ENCODE measurements around the gene C19orf18.
"Not testable (repeated sequence)": the region's sequence is repeated elsewhere in the genome, so short reads cannot be mapped to it uniquely, and the experiment has no call there.

The C19orf18 gene

DNA sequence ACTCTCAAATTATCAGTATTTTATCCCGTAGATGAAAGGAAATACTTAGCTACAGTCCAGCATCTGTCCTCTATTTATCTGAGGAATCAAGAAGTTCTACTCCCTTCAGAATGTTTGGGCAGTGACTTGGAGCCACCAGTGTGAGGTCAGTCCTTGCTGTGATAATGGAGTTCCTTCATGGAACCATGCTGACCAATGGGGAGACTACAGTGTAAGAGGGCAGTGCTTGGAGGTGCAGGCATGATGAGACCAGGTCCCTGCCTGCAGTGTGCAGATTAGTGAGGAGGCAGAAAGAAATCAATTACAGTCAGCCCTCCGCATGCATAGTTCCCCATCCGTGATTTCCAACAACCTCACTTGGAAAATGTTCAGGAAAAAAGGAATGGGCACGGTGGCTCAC, at the start of gene C19orf18:
C19orf18 (minus strand) TSS at position 101 of the 400 bp plus-strand sequence. CDS start 102 bp downstream, outside the sequence.
- no peak within 1 kb of the TSS for H3K4me3 Mint-ChIP-seq
- H3K9me3 Mint-ChIP-seq = peaks cover 82% of the 10 kb centered on the region

DNA sequence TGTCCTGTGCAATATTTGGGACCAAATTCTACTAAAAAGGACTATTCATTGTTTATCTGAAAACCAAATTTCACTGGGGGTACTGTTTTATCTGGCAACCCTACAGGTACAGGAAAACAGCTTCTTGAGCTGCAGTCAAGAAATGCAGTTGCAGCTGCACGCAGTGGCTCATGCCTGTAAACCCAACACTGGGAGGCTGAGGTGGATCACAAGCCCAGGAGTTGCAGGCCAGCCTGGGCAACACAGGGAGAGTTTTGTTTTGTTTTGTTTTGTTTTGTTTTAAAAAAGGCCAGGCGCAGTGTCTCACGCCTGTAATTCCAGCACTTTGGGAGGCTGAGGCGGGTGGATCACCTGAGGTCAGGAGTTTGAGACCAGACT, 47.9 kb upstream of the C19orf18 start:
- peaks cover 51% of the 10 kb centered on the region for H3K9me3 Mint-ChIP-seq
- H3K4me1 Mint-ChIP-seq (ENCODE audit: low read depth) = no peaks in the 10 kb centered on the region
- peaks cover 1% of the 10 kb centered on the region for H3K36me3 Mint-ChIP-seq (ENCODE audit: low read depth)
- H3K4me3 Mint-ChIP-seq = no peak overlapping the region
- no peaks in the 10 kb centered on the region for H3K27me3 Mint-ChIP-seq (ENCODE audit: low read depth)
- no peak overlapping the region for H3K27ac Mint-ChIP-seq

More for the DNA sequence above, at the start of gene C19orf18:
- no peak within 1 kb of the TSS for H3K27ac Mint-ChIP-seq
- no peaks in the 10 kb centered on the region for H3K27me3 Mint-ChIP-seq (ENCODE audit: low read depth)
- no peaks in the 10 kb centered on the region for H3K4me1 Mint-ChIP-seq (ENCODE audit: low read depth)
- peaks cover 15% of the 10 kb centered on the region for H3K36me3 Mint-ChIP-seq (ENCODE audit: low read depth)

DNA sequence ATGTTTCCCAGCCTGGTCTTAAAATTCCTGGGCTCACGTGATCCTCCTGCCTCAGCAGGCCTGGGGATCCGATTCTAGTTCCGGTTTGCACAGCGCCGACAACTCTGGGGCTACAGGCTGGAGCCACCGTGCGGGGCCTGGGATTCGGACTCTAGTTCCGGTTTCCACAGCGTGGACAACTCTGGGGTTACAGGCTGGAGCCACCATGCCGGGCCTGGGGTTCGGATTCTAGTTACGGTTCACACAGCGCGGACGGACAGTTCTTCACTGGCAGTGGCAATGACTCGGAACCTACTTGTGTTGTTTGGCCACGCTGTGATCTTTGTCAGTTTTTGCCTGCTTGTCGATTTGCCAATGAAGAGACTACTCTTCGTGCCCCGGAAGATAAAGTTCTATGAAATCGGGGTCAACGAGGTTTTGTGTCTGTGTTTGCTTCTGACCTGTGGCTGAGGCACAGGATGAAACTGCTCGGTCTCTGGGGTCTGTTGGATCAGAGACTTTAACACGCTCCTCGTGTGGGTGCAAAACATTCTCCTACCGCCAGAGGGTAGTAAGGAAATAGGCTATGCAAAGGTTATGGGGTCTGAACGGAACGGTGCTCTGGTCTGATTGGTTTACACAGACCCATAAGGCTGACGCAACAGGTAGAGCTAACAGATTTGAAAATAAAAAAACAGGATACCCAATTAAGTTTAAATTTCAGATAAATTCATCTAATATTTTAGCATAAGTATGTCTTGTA, 47.4 kb upstream of the C19orf18 start:
- Mint-ChIP-seq H3K27me3 (ENCODE audit: low read depth) (no peaks in the 10 kb centered on the region), H3K4me3 (no peak overlapping the region), H3K27ac (no peak overlapping the region), H3K9me3 (peaks cover 50% of the 10 kb centered on the region), H3K36me3 (ENCODE audit: low read depth) (peaks cover 1% of the 10 kb centered on the region), H3K4me1 (ENCODE audit: low read depth) (no peaks in the 10 kb centered on the region)

DNA sequence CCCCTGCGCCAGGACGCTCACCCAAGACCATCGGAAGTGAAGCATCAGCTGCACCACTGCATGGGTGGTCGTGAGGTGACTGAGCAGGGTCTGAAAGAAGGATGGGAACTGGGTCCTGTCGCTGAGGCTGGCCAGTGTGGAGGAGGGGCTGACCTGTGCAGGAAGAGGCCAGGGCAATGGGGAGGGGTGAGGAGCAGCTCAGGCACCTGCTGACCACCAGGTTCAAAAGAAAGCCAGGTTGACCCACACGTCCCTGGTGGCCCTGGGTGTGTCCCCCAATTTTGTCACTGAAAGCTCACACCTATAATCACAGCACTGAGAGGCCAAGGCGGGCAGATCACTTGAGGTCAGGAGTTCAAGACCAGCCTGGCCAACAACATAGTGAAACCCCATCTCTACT, 45.8 kb upstream of the C19orf18 start:
- H3K27ac Mint-ChIP-seq = no peak overlapping the region
- H3K27me3 Mint-ChIP-seq (ENCODE audit: low read depth) = no peaks in the 10 kb centered on the region
- no peaks in the 10 kb centered on the region for H3K4me1 Mint-ChIP-seq (ENCODE audit: low read depth)
- H3K9me3 Mint-ChIP-seq = peaks cover 50% of the 10 kb centered on the region
- H3K4me3 Mint-ChIP-seq = no peak overlapping the region
- peaks cover 1% of the 10 kb centered on the region for H3K36me3 Mint-ChIP-seq (ENCODE audit: low read depth)

DNA sequence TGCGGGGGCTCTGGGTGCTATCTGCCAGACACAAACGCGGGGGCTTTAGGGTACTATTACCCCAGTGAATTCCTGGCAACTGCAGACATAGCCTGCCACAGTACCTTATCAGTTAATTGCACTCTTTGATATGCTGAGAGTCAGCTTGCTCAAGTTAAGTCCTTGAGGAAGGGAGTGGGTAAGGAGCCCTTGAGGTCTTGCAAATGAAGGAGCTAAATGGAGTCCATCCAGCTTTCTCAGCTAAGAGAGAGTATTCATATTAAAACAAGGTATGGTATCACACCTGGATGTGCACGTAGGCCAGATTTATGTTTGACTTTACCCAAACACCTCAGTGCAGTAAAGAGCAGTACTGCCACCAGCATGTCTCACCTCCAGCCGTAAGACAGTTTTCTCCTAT, 39.8 kb upstream of the C19orf18 start:
- H3K4me1 Mint-ChIP-seq (ENCODE audit: low read depth) = peaks cover 2% of the 10 kb centered on the region
- H3K27me3 Mint-ChIP-seq (ENCODE audit: low read depth) = no peaks in the 10 kb centered on the region
- peaks cover 58% of the 10 kb centered on the region for H3K9me3 Mint-ChIP-seq
- no peak overlapping the region for H3K4me3 Mint-ChIP-seq
- peaks cover 6% of the 10 kb centered on the region for H3K36me3 Mint-ChIP-seq (ENCODE audit: low read depth)
- H3K27ac Mint-ChIP-seq = no peak overlapping the region

DNA sequence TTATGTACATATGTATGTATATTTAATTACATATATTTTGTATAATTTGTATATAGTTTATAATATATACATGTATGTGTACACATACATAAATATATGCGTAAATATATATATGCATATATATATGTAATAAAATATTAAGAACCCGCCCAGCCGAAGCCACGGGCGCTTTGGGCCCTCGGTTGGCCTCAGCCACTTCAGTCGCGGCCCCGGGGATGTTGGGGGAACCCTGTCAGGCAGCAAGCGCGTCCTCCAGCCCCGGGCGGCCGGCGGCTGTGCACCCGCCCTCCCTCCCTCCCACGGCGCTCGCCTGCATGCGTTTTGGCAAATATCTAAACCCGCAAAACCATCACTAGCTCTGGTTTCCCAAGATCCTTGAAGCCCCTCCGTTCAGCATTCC, 36.2 kb upstream of the C19orf18 start:
- Mint-ChIP-seq H3K4me3 (peak overlapping the region; percentile 63), H3K4me1 (ENCODE audit: low read depth) (peaks cover 4% of the 10 kb centered on the region), H3K36me3 (ENCODE audit: low read depth) (peaks cover 21% of the 10 kb centered on the region), H3K27me3 (ENCODE audit: low read depth) (no peaks in the 10 kb centered on the region), H3K27ac (no peak overlapping the region), H3K9me3 (peaks cover 72% of the 10 kb centered on the region)

DNA sequence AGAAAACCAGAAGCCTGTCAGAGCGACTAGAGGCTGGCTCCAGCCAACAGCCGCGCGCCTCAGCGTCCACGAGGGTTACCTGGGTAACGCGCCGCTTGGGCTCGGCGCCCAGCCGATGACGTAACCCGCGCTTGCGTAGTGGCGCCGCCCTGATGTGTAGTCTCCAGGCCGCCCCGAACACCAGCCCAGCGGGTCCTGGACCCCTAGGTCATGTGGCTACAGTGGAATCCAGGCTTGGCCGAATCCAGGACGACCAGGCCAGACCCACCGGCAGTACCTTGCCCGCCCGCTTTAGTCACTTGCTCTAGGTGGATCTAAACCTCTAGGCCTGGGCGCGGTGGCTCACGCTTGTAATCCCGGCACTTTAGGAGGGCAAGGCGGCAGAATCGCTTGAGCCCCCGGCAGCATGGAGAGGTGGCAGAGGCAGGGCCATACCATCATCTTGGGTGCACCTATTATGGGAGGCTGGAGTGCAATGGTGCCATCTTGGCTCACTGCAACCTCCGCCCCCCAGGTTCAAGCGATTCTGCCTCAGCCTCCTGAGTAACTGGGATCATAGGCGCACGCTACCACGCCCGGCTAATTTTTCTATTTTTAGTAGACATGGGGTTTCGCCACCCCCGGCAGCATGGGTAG, 35.5 kb upstream of the C19orf18 start:
- H3K4me1 Mint-ChIP-seq (ENCODE audit: low read depth) = peaks cover 4% of the 10 kb centered on the region
- H3K9me3 Mint-ChIP-seq = peaks cover 72% of the 10 kb centered on the region
- peak overlapping the region; percentile 63 for H3K4me3 Mint-ChIP-seq
- peaks cover 28% of the 10 kb centered on the region for H3K36me3 Mint-ChIP-seq (ENCODE audit: low read depth)
- no peaks in the 10 kb centered on the region for H3K27me3 Mint-ChIP-seq (ENCODE audit: low read depth)
- peak overlapping the region; percentile 31 for H3K27ac Mint-ChIP-seq

DNA sequence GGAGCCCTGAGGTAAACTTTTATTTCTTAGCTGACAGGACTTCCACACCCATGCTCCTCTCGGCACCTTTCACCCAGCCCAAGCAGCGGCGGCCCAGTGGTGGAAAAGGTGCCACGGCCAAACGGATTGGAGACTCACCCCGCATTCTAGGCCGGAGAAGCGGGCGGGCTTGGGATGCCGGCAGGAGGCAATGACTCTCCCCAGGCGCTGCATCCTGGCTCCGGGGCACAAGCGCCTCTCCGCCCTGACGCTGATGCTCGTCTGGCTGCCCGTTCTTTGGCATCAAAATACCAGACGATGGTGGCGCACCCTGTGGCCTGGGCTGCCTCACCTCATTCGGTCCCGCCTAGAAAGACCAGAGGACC, 34.9 kb upstream of the C19orf18 start:
- peaks cover 6% of the 10 kb centered on the region for H3K4me1 Mint-ChIP-seq (ENCODE audit: low read depth)
- H3K4me3 Mint-ChIP-seq = peak overlapping the region; percentile 63
- H3K27me3 Mint-ChIP-seq (ENCODE audit: low read depth) = no peaks in the 10 kb centered on the region
- peaks cover 74% of the 10 kb centered on the region for H3K9me3 Mint-ChIP-seq
- H3K27ac Mint-ChIP-seq = peak overlapping the region; percentile 6
- H3K36me3 Mint-ChIP-seq (ENCODE audit: low read depth) = peaks cover 33% of the 10 kb centered on the region

DNA sequence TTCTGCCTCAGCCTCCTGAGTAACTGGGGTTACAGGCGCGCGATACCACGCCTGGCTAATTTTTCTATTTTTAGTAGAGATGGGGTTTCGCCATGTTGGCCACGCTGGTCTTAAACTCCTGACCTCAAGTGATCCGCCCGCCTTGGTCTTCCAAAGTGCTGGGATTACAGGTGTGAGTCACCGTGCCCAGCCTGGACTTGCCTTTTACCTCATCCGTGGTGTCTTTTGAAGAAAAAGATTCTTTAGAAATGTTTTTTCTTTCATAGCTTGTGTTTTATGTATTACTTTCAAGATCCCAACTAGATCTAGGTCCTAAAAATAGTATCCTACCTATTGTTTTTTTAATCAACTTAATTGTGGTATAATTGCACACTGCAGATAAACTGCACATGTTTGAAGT, 34.5 kb upstream of the C19orf18 start:
- H3K9me3 Mint-ChIP-seq = peaks cover 74% of the 10 kb centered on the region
- H3K4me1 Mint-ChIP-seq (ENCODE audit: low read depth); H3K27me3 Mint-ChIP-seq (ENCODE audit: low read depth): not testable (repeated sequence)
- H3K27ac Mint-ChIP-seq = peak overlapping the region; percentile 6
- H3K36me3 Mint-ChIP-seq (ENCODE audit: low read depth) = peaks cover 37% of the 10 kb centered on the region
- peak overlapping the region; percentile 63 for H3K4me3 Mint-ChIP-seq

DNA sequence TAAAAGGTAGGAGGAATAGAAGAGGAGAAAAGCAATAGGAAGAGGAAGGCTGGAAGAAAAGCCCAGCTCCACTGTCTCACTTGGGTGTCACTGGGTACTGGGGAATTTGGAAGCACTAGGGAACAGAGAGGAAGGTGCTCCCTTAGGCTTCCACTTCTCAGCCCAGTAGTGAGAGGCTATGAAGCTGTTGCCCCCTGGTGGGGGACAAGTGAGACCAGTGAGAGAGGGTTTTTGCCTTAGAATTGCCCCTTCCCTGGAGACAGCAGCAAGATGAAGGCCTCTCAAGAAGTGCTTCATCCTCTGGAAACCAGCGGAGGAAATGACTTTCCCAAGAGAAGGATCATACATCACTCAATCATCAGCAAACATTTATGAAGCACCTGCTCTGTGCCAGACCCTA, 33.0 kb upstream of the C19orf18 start:
- Mint-ChIP-seq H3K4me1 (ENCODE audit: low read depth) (peaks cover 12% of the 10 kb centered on the region), H3K9me3 (peaks cover 66% of the 10 kb centered on the region), H3K36me3 (ENCODE audit: low read depth) (peaks cover 44% of the 10 kb centered on the region), H3K4me3 (no peak overlapping the region), H3K27ac (no peak overlapping the region), H3K27me3 (ENCODE audit: low read depth) (no peaks in the 10 kb centered on the region)

DNA sequence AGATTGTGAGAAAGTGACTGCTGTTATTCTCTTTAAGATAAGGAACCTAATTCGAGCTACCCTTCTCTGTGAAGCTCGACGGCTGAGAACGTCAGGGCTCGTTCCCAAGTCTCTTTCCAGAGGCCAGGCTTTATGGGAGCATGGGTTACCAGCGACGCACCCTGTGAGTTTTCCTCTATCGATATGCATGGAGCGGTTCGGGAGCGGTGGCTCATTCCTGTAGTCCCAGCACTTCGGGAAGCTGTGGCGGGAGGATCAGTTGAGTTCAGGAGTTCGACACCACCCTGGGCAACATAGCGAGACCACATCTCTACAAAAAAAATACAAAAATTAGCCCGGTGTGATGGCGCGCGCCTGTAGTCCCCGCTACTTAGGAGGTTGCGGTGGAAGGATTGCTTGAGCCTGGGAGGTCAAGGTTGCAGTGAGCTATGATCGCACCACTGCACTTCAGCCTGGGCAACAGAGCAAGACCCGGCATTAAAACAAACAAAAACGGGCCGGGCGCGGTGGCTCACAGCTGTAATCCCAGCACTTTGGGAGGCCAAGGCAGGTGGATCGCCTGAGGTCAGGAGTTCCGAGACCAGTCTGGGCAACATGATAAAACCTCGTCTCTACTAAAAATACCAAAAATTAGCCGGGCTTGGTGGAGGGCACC, 29.0 kb upstream of the C19orf18 start:
- peaks cover 15% of the 10 kb centered on the region for H3K4me1 Mint-ChIP-seq (ENCODE audit: low read depth)

DNA sequence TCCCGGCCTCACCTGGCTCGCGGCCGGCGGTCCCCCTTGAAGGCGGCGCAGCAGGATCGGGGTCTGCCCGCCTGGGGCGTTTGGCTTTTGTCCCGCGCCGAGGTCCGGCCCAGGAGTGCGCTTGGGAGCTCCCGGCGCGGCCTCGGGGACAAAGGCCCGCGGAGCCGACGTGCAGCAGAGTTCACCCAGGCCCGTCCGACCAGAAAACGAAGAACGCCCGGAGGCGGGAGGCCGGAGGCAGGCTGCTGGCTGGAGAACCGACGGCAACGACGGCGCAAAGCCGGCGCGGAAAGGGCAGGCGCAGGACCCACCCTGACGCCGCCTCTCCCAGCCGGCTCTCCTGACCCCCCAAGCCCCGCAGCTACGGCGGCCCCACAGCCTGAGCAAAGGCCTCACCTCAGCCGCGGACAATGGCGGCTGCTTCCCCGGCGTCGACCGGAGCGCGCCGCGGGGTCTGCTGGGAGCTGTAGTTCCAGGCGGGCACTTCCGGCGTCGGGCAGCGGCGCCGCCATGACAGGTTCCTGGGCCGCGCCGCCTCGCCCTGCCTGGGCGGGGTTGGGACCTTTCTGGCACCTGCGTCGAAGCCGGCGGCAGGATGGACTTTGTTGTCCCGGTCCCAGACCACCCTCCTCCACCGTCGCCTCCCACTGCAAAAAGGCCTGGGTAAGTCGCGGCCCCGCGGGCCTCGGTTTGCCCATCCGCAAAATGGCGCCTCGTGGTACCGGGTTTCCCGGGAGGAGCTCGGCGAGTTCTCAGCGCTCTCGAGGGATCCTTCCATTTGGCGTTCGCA, 28.2 kb upstream of the C19orf18 start, which contains the start of gene ZNF606:
ZNF606 (minus strand) TSS at position 437 of the 790 bp plus-strand sequence. CDS start 1,501 bp downstream, outside the sequence.
- peaks cover 75% of the 10 kb centered on the region for H3K9me3 Mint-ChIP-seq
- H3K4me1 Mint-ChIP-seq (ENCODE audit: low read depth) = peaks cover 15% of the 10 kb centered on the region
- peak within 1 kb of the TSS; percentile 81 for H3K27ac Mint-ChIP-seq
- H3K36me3 Mint-ChIP-seq (ENCODE audit: low read depth) = peaks cover 76% of the 10 kb centered on the region
- no peaks in the 10 kb centered on the region for H3K27me3 Mint-ChIP-seq (ENCODE audit: low read depth)
- peak within 1 kb of the TSS; percentile 81 for H3K4me3 Mint-ChIP-seq

More for the DNA sequence above, 29.0 kb upstream of the C19orf18 start:
- Mint-ChIP-seq H3K4me3 (peak overlapping the region; percentile 78), H3K36me3 (ENCODE audit: low read depth) (peaks cover 72% of the 10 kb centered on the region), H3K9me3 (peaks cover 75% of the 10 kb centered on the region), H3K27ac (peak overlapping the region; percentile 81), H3K27me3 (ENCODE audit: low read depth) (no peaks in the 10 kb centered on the region)

DNA sequence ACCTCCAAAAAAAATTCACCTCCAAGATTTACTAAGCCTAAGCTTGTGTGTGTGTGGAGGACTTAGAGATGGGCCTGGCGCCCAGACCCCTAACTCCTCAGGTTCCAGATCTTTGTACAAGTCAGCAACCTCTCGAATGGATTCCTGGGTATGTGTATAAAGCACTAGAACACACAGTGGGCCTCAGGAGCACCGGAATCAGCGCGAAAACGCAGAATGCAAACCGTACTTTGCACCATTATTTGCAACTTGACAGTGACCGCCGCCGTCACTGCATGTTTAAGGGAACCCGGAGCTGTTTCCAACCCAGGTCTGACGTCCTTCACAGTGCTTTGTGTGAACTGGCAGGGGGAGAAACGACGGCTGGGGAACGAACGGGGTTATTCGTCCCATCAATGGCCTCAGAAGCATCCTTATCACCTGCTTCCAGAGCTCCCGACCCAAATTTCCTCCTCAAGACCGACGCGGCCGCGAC, 27.6 kb upstream of the C19orf18 start:
- H3K4me1 Mint-ChIP-seq (ENCODE audit: low read depth) = peaks cover 15% of the 10 kb centered on the region
- H3K36me3 Mint-ChIP-seq (ENCODE audit: low read depth) = peaks cover 74% of the 10 kb centered on the region
- H3K27me3 Mint-ChIP-seq (ENCODE audit: low read depth) = no peaks in the 10 kb centered on the region
- peak overlapping the region; percentile 81 for H3K4me3 Mint-ChIP-seq
- peaks cover 75% of the 10 kb centered on the region for H3K9me3 Mint-ChIP-seq
- H3K27ac Mint-ChIP-seq = peak overlapping the region; percentile 79

DNA sequence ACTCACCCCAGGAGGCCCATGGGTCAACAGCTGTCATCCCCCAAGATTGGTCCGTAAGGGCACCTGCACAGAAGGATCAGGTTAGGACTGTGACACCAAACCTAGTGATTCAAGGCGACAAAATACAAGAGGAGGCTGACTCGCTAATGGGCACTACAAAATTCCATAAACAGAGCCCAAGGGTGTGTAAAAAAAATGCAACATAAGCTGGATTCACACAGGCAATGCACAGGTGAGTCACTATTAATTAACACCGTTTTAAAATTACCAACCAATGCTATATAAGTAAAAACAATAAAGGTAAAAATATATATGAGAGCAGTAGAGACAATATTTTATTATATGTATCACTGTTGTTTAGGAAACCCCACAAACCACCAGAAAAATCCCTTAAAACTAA, 26.3 kb upstream of the C19orf18 start:
- Mint-ChIP-seq H3K27ac (peak overlapping the region; percentile 39), H3K27me3 (ENCODE audit: low read depth) (no peaks in the 10 kb centered on the region), H3K4me1 (ENCODE audit: low read depth) (peaks cover 15% of the 10 kb centered on the region), H3K4me3 (peak overlapping the region; percentile 81), H3K9me3 (peaks cover 74% of the 10 kb centered on the region), H3K36me3 (ENCODE audit: low read depth) (peaks cover 73% of the 10 kb centered on the region)
